D341Med (cell line): ENCODE data around the gene CARD9.
"Not testable (repeated sequence)": the region's sequence is repeated elsewhere in the genome, so short reads cannot be mapped to it uniquely, and the experiment has no call there.

Experiments
- DNase-seq: peaks from one replicate; pipeline ENCODE4 v3.0.0; 2012; ENCODE audit warnings: low spot score

The CARD9 gene

GRCh38 chr9:136363949-136364748, 9.3 kb downstream of the CARD9 start:
- DNase-seq, result no peak

- peak; percentile 97 for DNase-seq
Observed at GRCh38 chr9:136363106-136363948, 10.1 kb downstream of the CARD9 start, which contains the start of gene DNLZ. TSS of gene DNLZ (minus strand) at chr9:136363744. CDS start at chr9:136363714, 30 bp downstream.

GRCh38 chr9:136362450-136362784, 11.1 kb downstream of the CARD9 start:
- DNase-seq, result no peak

GRCh38 chr9:136361754-136362449, 11.6 kb downstream of the CARD9 start:
- no peak for DNase-seq

GRCh38 chr9:136361047-136361753, 12.3 kb downstream of the CARD9 start:
- DNase-seq, result no peak

GRCh38 chr9:136359774-136360718, 13.4 kb downstream of the CARD9 start:
- no peak for DNase-seq

GRCh38 chr9:136358888-136359287, 14.6 kb downstream of the CARD9 start:
- no peak for DNase-seq

GRCh38 chr9:136358016-136358415, 15.5 kb downstream of the CARD9 start:
- no peak for DNase-seq

GRCh38 chr9:136357202-136357725, 16.2 kb downstream of the CARD9 start:
- DNase-seq, result no peak

GRCh38 chr9:136355616-136356557, 17.6 kb downstream of the CARD9 start:
- DNase-seq, result no peak

GRCh38 chr9:136354592-136355085, 18.8 kb downstream of the CARD9 start:
- no peak for DNase-seq

GRCh38 chr9:136353757-136354488, 19.5 kb downstream of the CARD9 start:
- no peak for DNase-seq

GRCh38 chr9:136353088-136353487, 20.4 kb downstream of the CARD9 start:
- DNase-seq, result no peak

- DNase-seq, result no peak
Observed at GRCh38 chr9:136352682-136353081, 20.8 kb downstream of the CARD9 start.

- DNase-seq, result not testable (repeated sequence)
Observed at GRCh38 chr9:136351868-136352267, 21.6 kb downstream of the CARD9 start.

- DNase-seq, result no peak
Observed at GRCh38 chr9:136351252-136351800, 22.1 kb downstream of the CARD9 start.

- no peak for DNase-seq
Observed at GRCh38 chr9:136349546-136349945, 23.9 kb downstream of the CARD9 start.

- DNase-seq, result no peak
Observed at GRCh38 chr9:136348691-136349090, 24.8 kb downstream of the CARD9 start.
